CD4-positive, alpha-beta T cell treated with Interleukin-17A for 1 hour (primary cell): Measurements from ENCODE around the gene AMDHD1.

Experiments
- DNase-seq: peaks from one replicate; pipeline ENCODE4 v3.0.0-alpha.2; 2020

Gene AMDHD1, protein sequence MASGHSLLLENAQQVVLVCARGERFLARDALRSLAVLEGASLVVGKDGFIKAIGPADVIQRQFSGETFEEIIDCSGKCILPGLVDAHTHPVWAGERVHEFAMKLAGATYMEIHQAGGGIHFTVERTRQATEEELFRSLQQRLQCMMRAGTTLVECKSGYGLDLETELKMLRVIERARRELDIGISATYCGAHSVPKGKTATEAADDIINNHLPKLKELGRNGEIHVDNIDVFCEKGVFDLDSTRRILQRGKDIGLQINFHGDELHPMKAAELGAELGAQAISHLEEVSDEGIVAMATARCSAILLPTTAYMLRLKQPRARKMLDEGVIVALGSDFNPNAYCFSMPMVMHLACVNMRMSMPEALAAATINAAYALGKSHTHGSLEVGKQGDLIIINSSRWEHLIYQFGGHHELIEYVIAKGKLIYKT

DNA sequence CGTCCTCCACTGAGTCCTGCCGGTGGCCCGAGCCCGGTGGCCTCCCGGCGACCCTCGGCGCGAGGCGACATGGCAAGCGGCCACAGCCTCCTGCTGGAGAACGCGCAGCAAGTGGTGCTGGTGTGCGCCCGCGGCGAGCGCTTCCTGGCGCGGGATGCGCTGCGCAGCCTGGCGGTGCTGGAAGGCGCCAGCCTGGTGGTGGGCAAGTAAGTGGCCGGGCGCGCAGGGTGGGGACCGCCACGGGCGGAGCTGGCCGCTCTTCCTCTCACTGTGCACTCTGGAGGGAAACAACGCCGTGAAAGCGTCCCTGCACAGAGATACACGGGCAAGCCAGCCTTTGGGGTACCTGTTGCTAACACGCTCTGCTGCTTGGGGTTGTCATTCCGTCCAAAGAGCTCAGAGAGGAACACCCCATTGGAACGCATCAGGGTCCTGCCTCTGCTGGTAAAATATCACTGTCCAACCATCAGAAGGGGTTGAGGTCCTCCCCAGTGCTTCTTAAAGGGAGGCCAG, at the start of gene AMDHD1:
Gene AMDHD1, plus strand, starts transcription at position 2 of the 513 bp plus-strand sequence. Its CDS starts 68 bp downstream, at position 70.
- DNase-seq = peak; percentile 58

DNA sequence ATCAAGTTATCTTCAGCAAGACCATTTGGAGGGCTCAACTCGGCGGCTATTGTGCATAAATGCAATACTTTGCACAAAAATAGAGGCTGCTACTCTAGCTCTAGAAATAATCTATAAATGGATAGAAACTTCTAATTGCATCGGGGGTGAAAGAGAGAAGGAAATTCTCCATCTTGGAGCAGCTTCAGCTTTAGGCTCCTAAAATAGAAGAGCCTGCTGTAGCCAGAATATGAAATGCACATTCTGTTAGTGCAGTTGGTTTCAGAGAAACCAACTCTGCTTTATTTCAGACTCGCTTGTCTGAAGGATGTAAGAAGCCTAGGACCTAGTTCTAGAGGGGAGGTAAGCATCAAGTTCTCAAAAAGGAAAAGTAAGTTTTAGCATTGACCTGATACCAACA, 46.3 kb upstream of the AMDHD1 start:
- no peak for DNase-seq

DNA sequence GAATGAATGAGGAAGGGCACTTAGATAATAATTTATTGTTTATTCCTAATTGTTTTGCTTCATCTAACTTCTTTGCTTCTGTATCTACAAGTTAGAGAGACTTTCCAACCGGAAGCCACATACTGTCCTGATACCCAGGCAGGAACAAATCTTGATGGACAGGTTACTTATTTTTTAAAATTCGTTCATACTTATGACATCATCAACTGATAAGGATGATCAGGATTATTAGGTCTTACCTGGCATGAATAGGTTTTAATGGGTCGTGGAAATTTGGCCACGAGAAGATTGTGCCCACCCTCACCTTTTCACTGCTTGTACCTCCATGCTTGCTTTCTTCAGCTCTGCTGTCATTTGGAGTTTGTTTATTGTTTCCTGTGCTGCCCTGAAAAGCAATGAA, 45.0 kb upstream of the AMDHD1 start:
- no peak for DNase-seq

DNA sequence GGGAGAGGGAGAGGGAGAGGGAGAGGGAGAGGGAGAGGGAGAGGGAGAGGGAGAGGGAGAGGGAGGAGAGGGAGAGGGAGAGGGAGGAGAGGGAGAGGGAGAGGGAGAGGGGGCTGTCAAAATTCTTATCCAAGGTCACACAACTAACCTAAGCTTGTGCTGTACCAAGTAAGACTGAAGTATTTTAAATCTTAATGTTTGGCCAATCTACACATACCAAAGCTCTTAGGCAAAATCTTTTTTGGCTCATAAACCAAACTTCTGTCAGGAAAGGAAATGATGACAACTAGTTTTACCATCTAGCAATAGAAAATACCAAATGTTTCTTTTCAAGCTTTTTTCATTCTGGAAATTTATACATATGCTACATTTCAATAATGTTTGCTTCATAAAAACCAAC, 34.6 kb upstream of the AMDHD1 start:
- DNase-seq = no peak

DNA sequence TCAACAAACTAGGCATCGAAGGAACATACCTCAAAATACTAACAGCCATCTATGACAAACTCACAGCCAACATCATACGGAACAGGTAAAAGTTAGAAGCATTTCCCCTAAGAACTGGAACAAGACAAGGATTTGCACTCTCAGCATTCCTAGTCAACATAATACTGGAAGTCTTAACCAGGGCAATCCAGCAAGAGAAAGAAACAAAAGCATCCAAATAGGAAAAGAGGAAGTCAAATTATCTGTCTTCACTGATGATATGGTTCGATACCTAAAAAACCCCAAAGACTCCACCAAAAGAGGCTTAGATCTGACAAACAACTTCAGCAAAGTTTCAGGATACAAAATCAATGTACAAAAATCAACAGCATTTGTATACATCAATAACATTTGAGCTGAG, 33.3 kb upstream of the AMDHD1 start:
- no peak for DNase-seq

DNA sequence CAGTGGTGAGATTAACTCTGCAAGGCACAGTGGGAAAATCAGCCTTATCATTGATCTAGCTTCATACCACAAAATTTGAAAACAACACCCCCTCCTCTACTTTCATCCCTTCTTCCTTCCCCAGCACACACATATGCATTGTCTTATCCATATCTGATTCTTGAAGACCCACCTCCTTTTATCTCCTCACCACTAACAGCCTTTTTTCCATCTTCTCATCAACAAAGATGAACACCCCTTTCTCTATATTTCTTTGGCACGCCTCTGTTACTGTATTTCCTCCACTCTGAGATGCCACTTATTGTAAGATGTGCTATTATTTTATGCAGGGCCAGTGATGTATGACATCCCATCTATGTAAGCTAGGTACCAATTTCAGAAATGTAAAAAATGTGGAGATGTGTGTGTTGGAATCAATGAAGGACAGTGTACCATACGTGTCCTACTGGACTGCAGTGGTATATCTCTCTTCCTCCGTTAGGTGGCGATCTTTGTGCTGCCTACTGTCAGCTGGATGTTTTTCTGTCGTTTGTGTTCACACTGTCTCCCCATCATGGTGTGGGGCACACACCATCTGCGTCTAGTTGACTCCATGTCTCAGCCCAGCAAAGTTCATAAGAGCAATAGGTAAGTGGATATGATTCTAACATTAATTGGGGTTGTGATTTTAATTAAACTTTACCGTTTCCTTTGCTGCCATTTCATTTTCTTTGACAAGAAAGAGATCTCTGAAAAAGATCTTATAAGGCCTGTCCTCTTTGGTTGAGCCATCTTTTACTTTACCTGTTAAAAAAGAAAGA, 24.7 kb upstream of the AMDHD1 start:
- peak; percentile 73 for DNase-seq

DNA sequence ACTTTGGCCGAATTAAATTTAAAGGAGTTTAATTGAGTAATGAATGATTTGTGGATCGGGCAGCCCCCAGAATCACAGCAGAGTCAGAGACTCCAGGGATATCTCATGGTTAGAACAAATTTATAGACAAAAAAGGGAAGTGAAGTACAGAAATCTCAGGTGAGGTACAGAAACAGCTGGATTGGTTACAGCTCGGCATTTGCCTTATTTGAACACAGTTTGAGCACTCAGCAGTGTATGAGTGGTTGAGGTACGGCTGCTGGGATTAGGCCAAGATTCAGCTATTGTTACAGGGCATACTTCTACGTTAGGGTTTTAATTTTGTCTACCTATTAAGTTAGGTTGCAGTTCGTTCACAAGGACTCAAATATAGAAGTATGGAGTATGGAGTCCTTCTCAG, 24.0 kb upstream of the AMDHD1 start:
- no peak for DNase-seq

DNA sequence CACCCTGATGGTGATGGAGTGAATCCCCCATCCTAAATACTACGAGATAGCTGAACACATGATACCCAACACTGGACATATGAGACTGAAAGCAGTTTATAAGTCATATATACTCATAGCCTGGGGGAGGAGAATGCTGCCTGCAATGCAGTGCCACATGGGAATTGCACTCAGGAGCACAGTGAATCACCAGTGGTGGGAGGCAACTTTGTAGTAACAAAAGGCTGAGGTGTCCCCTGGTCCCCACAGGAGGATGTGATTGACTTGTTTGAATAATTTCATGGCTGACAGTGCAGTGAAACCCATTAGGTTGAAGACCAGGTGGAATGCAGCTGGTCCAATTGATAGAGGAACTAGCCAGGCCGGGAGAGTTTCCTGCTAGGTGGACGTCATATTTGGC, 20.9 kb upstream of the AMDHD1 start:
- DNase-seq = no peak

DNA sequence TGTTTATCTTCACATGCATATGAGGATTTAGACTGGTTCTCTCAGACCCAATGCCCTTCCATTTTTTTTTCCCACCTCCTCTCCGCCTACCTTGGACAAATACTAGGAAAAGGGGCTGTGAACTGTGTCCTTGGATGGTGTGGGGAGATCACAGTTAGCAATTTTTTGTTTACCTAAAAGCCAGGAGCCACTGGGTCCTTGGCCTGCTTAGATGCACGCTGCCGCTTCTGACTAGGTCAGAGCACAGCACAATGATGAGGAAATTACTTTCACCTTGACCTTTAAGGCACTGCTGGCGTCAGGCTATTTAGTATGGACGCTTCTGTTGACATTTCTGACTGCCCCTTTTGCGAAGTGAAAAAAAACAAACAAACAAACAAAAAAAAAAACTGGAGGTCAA, 2.6 kb upstream of the AMDHD1 start:
- DNase-seq = no peak

DNA sequence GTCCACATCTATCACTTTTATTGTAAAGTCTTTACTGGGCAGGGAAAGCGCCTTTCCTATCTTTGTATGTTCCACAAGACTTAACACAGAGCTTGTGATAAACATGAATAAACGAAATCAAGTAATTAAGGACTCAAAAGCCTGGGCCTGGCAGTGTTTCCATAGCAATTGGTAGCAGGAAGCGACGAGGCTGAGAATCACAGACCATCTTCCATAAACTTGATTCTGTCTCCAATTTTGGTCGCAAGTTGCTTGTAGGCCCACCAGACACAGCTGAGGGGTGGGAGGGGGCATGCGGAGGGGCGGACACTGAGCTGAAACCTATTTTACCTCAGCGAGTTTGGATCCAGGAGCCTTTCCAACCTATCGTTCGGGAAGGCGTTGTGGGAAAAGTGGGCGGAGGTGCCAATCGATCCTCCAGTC, 1.0 kb upstream of the AMDHD1 start:
- peak; percentile 11 for DNase-seq

DNA sequence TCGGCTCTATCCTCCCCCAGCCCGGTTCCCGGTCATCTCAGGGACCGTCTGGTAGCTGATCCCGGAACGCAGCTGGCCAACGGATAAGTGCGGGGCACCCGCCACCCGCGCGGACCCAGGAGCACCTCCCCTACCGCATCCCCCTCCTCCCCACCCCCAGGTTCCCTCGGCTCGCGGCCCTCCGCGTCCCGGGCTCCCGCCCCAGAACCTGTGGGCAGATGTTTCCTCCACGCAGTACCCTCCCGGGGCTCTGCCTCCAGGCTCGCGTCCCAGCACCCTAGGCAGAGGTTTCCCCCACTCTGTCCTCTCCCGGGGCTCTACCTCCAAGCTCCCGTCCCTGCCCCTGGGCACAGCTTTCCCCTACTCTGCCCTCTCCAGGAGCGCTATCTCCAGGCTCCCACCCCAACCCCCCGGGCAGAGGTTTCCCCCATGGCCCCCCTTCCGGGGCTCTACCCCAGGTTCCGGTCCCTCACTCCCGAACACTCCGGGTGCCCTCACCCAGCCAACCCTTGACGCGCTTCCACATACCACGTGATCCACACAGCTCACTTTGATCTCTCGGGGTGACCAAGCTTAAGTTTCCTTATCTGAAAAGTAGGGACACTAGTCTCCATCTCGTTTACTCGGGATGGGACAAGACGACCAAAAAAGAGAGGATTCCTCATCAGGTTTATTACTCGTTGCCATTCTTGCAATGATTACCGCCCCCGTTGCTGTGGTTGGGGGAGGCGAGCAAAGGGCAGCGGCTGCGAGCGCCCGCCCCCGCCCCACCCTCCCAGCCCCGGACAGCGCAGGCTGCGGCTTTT, 404 bp upstream of the AMDHD1 start, which contains the start of gene CCDC38:
Gene CCDC38, minus strand, starts transcription at position 91 of the 806 bp plus-strand sequence. CDS start 6,105 bp downstream, outside the sequence.
- peak; percentile 87 for DNase-seq

DNA sequence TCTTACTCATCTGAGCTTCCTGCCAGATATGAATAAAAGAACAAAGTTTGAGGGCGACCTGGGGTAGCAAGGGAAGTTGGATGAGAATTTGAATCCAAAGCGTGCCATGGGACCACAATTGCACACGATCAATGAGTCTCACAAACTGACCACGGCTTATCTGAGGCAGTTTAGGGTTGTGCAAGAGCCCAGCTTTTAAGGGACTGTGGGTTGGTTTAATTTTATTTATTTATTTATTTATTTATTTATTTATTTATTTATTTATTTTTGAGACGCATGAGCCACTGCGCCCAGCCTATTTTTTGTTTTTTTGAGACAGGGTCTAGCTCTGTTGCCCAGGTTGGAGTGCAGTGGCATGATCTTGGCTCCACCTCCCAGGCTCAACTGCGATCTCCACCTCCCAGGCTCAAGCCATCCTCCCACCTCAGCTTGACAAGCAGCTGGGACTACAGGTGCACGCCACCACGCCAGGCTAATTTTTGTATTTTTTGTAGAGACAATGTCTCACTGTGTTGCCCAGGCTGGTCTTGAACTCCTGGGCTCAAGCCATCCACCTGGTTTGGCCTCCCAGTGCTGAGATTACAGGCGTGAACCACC, 1.1 kb downstream of the AMDHD1 start:
- no peak for DNase-seq

DNA sequence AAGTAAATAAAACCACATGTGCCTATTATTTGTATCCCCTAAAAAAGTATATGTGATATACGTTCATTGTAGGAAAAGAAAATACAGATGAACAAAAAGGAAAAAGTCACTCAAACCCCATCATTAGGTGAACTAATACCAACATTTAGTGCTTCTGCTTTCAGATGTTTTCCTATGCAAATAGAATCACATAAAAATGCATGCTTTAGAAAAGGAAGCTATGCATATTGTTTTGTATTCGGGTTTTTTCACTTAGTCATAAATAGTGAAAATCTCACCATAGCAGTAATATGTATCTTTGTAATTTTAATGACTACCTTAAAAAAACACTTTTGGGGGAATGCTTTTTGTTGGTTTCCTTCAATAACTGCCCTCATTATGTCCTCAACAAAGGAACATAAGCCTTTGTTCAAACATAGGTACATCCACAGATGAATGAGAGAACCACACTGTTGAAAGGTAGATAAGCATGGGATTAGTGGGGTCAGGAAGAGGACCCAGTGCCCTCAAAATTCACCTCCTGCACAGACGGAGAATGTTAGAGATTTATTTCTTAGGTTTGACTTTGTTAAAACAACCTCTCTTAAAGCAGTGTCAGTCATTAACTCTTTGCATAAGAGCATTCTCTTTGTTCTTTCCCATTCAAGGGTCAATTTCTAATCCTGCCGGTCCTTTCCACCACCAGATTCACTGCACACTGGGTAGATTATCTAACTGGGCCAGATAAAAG, 6.5 kb downstream of the AMDHD1 start:
- no peak for DNase-seq

DNA sequence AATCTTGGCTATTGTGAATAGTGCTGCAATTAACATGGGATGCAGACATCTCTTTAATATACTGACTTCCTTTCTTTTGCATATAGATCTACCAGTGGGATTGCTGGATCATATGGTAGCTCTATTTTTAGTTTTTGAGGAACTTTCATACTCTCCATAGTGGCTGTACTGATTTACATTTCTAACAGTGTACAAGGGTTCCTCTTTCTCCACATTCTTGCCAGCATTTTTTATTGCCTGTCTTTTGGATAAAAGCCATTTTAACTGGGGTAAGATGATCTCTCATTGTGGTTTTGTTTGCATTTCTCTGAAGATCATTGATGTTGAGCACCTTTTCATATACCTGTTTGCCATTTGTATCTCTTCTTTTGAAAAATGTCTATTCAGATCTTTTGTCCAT, 8.4 kb downstream of the AMDHD1 start:
- no peak for DNase-seq

DNA sequence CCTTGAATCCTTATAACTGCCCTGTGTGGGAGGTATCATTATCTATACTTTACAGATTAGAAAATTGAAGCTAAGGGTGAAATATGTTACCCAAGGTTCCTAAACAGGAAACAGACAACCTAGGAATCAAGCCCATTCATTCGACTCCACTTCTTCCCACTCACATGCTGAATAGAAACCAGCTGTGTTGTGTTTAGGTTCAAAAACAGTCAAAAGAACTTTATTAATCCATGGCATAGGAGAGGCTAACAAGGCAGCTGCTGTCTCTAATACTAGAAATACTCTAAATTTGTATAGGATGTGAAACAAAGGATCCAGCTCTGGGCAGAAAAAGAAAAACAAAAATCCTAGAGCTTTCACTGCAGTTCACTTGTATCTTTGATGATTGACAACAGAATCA, 9.9 kb downstream of the AMDHD1 start:
- DNase-seq = no peak

DNA sequence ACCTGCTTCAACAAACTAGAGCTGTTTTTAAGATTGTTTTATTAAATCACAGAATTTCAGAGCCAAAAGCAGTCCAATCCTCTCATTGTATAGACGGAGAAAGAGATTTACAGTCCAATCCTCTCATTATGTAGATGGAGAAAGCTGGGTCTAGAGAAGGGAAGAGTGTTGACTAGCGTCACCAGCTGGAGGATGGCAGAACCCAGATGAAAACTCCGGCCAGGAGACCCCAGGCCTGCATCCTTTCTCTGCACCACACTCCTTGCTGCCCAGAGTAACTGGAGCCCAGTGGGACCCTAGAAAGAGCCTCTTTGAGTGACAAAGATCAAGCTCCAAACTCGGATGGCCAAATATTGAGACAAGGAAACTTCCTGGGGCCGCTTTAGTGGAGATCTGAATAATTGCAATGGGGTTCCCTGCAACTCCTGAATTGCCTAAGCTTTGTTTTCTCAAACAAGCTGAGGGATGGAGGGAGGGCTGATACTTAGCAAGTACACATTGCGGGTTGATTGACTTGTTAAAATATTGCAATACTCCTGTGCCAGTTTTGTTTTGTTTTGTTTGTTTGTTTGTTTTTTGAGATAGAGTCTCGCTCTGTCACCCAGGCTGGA, 12.5 kb downstream of the AMDHD1 start:
- DNase-seq = no peak

DNA sequence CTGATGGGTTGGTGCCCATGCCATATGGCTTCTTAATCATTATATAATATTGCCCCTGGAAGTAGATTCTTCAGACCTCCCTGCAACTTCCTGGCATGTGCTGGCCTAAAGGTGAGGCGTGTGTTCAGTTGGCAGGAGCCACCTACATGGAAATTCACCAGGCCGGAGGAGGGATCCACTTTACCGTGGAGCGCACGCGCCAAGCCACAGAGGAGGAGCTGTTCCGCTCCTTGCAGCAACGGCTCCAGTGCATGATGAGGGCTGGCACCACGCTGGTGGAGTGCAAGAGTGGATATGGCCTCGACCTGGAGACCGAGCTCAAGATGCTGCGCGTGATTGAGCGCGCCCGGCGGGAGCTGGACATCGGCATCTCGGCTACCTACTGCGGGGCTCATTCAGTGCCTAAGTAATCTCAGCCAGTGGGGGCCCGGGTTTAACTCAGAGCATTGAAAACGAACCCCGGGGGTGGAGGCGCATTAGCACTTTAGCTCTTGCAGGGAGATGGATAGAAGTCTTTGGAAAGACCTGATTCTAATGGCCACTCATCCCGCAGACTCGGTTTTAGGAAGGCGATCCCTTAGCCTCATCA, 13.5 kb downstream of the AMDHD1 start:
- no peak for DNase-seq

DNA sequence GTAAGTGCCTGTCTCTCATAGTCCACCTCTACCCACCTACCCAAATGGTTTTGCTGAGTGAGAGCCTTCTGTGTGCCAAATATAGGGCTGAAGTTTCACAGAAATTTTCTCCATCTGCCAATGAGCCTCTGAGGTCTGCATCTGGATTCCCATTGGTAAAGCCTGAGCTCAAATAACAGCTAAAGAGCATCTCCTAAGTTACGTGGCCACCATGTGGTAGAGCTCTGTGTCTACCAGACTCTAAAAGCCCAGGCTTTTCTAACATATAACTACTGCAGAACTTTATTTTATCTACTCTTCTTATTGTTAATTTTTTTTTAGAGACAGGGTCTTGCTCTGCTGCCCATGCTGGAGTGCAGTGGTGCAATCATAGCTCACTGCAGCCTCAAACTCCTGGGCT, 16.0 kb downstream of the AMDHD1 start:
- DNase-seq = no peak

DNA sequence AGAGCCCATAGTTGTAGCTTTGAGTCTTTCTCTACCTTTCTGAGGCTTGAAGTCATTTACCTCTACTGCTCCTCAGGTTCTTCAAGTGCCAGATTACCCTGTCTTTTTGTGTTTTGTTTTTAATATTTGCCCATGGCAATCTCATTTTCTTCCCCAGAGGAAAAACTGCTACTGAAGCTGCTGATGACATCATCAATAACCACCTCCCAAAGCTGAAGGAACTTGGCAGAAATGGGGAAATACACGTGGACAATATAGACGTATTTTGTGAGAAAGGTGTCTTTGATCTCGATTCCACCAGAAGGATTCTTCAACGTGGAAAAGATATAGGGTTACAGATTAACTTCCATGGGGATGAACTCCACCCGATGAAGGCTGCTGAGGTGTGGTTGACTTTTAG, 17.1 kb downstream of the AMDHD1 start:
- no peak for DNase-seq

DNA sequence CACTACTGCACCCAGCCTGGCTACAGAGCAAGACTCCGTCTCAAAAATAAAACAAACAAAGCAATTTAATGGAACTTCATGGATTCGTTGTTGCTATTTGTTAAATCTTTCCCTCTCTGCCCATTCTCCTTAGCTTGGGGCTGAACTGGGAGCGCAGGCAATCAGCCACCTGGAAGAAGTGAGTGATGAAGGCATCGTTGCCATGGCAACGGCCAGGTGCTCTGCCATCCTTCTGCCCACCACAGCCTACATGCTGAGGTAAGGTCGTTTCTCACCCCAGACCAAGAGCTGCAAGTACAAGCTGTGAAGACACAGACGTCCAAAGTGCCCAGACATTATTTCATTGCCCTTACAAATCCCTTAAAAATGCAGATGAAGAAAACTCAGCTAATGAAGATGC, 19.1 kb downstream of the AMDHD1 start:
- no peak for DNase-seq

DNA sequence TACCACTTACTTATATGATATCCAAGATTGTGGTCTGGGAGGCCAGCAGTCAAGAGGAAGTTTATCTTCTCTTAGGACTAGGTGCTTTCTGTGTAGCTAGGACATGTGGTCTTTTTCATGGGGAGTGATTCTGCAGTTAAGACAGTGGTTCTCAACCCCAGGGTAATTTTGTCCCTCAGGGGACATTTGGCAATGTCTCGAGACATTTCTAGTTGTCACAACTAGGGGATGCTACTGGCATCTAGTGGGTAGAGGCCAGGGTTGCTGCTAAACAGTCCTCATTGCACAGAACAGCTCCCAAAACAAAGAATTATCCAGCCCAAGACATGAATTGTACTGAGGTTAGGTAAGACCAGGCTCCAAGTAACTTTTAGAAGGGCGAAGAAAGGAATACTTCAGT, 20.0 kb downstream of the AMDHD1 start:
- DNase-seq = no peak
